Measurements from ENCODE around the gene CDK9. TPM values are rescaled to one million over a fixed set of nuclear protein-coding genes. Genes with fewer than 3 reads are reported as not detected.

Gene CDK9
- total RNA-seq, 2 experiments from 2014 or later = 80.0 to 136 TPM

DNA sequence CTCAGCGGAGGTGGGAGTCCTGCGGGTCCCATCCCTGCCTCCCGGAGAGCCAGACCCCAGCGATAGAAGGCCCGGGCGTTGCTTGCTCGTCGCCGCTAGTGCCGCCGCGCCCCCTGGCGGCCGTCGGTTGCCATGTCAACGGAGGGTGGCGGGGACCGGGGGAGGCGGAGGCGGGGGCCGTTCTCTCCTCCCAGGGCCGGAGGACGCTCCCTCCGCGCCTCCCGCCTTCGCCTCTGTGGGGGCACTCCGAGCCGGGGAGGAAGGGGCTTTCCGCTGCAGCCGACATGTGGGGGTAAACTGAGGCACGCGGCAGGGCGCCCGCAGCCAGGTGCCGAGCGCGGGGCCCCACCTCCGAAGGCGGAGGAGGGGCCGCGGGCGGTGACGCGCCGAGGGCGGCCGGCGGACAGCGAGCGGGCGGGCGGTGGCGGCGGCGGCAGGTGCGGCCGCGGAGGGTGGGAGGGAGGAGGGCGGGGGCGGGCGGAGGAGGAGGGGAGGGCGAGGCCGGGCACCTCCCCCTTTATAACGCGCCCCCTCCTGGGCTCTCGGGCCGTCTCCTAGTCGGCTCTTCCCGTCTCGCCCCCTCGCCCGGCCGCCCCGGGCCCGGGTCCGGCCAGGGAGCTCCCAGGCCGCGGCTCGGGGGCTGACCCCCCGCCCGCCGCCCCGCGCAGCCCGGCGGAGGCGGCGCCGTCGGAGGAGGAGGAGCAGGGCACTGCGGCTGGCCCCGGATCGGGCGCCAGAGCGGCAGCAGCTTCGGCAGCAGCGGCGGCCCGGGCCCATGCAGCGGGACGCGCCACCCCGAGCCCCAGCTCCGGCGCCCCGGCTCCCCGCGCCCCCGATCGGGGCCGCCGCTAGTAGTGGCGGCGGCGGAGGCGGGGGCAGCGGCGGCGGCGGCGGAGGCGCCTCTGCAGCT is 556 bp upstream of the CDK9 start:
- intact Hi-C loops (cut with micrococcal nuclease; ENCODE audit: unreplicated experiment) = loop anchor here (1.0 kb wide), 2 partner anchors 21 to 50 kb away; partner anchors contain the start of gene TOR2A
- Histone ChIP-seq H3K4me1 (ENCODE audit: insufficient read depth, low read length, poor library complexity, severe bottlenecking) (peaks cover 56% of the 10 kb centered on the region), H3K9me3 (ENCODE audit: low read length) (no peaks in the 10 kb centered on the region), H2AFZ (ENCODE audit: low read length) (peak overlapping the region; percentile 36; the same call in 1 of the 2 replicates), H3K79me2 (ENCODE audit: insufficient read depth, low read depth, low read length) (peaks cover 45% of the 10 kb centered on the region), H4K20me1 (ENCODE audit: insufficient read depth, low read length) (peaks cover 32% of the 10 kb centered on the region), H3K9me2 (ENCODE audit: insufficient read depth, low read length) (no peaks in the 10 kb centered on the region), H3K4me2 (ENCODE audit: low read length) (peak overlapping the region; percentile 74), H3K4me3 (ENCODE audit: low read depth, low read length, poor library complexity, severe bottlenecking) (peak overlapping the region; percentile 88), H3K27ac (ENCODE audit: low read depth, low read length, poor library complexity, severe bottlenecking) (peak overlapping the region; percentile 89), H3K36me3 (ENCODE audit: insufficient read depth, low read length) (peaks cover 44% of the 10 kb centered on the region)
- DNase-seq (ENCODE audit: low spot score) = peak; percentile 89
- CTCF ChIA-PET (ENCODE audit: unreplicated experiment) = interaction anchor here (0.6 to 1.6 kb wide), 5 partner anchors 14 to 193 kb away, joined by 3 to 8 read pairs (median 3); partner anchors contain the start of gene TOR2A
- no peak for TF ChIP-seq EZH2phosphoT487 (IDR thresholded peaks at IDR 0.05; ENCODE audit: borderline replicate concordance, low read depth, low read length)
- TF ChIP-seq, protein P1, sequence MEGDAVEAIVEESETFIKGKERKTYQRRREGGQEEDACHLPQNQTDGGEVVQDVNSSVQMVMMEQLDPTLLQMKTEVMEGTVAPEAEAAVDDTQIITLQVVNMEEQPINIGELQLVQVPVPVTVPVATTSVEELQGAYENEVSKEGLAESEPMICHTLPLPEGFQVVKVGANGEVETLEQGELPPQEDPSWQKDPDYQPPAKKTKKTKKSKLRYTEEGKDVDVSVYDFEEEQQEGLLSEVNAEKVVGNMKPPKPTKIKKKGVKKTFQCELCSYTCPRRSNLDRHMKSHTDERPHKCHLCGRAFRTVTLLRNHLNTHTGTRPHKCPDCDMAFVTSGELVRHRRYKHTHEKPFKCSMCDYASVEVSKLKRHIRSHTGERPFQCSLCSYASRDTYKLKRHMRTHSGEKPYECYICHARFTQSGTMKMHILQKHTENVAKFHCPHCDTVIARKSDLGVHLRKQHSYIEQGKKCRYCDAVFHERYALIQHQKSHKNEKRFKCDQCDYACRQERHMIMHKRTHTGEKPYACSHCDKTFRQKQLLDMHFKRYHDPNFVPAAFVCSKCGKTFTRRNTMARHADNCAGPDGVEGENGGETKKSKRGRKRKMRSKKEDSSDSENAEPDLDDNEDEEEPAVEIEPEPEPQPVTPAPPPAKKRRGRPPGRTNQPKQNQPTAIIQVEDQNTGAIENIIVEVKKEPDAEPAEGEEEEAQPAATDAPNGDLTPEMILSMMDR (conservative IDR thresholded peaks at IDR 0.05; ENCODE audit: low read length) = peak; percentile 89
- BruUV-seq (replicated peaks) = no TSS peak
- POLR2A ChIA-PET = interaction anchor here (0.5 to 1.1 kb wide), 5 partner anchors 16 to 130 kb away, joined by 3 to 4 read pairs (median 3); partner anchors contain the start of gene TOR2A

DNA sequence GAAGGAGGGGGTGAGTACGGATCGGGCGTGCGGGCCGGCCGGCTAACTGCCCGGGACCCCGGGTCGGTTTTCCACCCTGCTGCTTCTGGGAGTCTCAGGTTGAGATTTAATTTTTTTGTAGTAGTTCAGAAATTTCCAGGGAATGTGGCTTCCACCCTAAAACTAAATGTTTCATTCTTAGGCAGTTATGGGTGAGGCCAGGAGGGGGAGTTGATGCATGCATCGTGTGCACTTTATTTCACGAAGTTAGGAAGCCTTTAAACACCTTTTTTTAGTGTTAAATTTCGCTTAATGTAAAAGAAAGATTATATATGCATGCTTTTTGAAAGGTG is 905 bp downstream of the CDK9 start:
- BruUV-seq (replicated peaks) = no TSS peak
- TF ChIP-seq EZH2phosphoT487 (IDR thresholded peaks at IDR 0.05; ENCODE audit: borderline replicate concordance, low read depth, low read length) = no peak
- TF ChIP-seq, protein P1 (conservative IDR thresholded peaks at IDR 0.05; ENCODE audit: low read length) = peak; percentile 85
- Histone ChIP-seq H3K27ac (ENCODE audit: low read depth, low read length, poor library complexity, severe bottlenecking) (peak overlapping the region; percentile 89), H3K4me1 (ENCODE audit: insufficient read depth, low read length, poor library complexity, severe bottlenecking) (peaks cover 42% of the 10 kb centered on the region), H4K20me1 (ENCODE audit: insufficient read depth, low read length) (peaks cover 32% of the 10 kb centered on the region), H3K79me2 (ENCODE audit: insufficient read depth, low read depth, low read length) (peaks cover 46% of the 10 kb centered on the region), H3K4me3 (ENCODE audit: low read depth, low read length, poor library complexity, severe bottlenecking) (peak overlapping the region; percentile 88), H2AFZ (ENCODE audit: low read length) (no peak overlapping the region), H3K9me2 (ENCODE audit: insufficient read depth, low read length) (no peaks in the 10 kb centered on the region), H3K36me3 (ENCODE audit: insufficient read depth, low read length) (peaks cover 58% of the 10 kb centered on the region), H3K4me2 (ENCODE audit: low read length) (peak overlapping the region; percentile 86), H3K9me3 (ENCODE audit: low read length) (no peaks in the 10 kb centered on the region)
- CTCF ChIA-PET (ENCODE audit: unreplicated experiment) = no interaction called here
- POLR2A ChIA-PET = interaction anchor here (0.8 to 0.9 kb wide), 2 partner anchors 9 to 18 kb away, joined by 3 read pairs; no protein-coding TSS in a partner anchor
- intact Hi-C loops (cut with micrococcal nuclease; ENCODE audit: unreplicated experiment) = loop anchor here (1.0 to 2.0 kb wide), 4 partner anchors 8 to 130 kb away; partner anchors contain the start of genes FPGS, SH2D3C and ST6GALNAC4
- no peak for DNase-seq (ENCODE audit: low spot score)
